Measurements from ENCODE around the gene TM6SF1.
"Not testable (repeated sequence)": the region's sequence is repeated elsewhere in the genome, so short reads cannot be mapped to it uniquely, and the experiment has no call there.

TM6SF1 gene

DNA sequence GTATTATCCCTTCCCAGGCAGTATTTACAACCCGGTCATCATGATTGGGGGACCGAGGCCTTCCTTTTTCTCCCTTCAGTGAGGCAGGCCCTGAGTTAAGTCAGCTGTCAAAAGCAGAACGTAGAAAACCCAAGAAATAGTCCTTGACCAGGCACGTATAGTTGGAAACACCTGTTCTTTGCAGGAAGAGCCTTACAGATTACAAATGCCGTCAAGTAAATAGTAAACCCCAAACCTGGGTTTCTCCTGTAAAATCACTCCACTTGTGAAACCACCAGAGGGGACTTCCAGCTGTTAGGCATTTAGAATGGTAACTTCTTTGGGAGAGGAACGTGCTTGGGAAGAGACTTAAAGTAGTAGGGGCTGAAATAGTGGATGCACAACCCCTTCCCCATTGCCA is 39.4 kb upstream of the TM6SF1 start:
- TF ChIP-seq, protein P1, sequence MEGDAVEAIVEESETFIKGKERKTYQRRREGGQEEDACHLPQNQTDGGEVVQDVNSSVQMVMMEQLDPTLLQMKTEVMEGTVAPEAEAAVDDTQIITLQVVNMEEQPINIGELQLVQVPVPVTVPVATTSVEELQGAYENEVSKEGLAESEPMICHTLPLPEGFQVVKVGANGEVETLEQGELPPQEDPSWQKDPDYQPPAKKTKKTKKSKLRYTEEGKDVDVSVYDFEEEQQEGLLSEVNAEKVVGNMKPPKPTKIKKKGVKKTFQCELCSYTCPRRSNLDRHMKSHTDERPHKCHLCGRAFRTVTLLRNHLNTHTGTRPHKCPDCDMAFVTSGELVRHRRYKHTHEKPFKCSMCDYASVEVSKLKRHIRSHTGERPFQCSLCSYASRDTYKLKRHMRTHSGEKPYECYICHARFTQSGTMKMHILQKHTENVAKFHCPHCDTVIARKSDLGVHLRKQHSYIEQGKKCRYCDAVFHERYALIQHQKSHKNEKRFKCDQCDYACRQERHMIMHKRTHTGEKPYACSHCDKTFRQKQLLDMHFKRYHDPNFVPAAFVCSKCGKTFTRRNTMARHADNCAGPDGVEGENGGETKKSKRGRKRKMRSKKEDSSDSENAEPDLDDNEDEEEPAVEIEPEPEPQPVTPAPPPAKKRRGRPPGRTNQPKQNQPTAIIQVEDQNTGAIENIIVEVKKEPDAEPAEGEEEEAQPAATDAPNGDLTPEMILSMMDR (IDR thresholded peaks at IDR 0.05; ENCODE audit: low read depth, low read length): no peak
- TF ChIP-seq POLR2A (IDR thresholded peaks at IDR 0.05; ENCODE audit: extremely low read depth, insufficient read length): no peak
- no peak for TF ChIP-seq MYC (IDR thresholded peaks at IDR 0.05; ENCODE audit: low read depth, low read length)
- TF ChIP-seq, protein P2, sequence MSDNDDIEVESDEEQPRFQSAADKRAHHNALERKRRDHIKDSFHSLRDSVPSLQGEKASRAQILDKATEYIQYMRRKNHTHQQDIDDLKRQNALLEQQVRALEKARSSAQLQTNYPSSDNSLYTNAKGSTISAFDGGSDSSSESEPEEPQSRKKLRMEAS (IDR thresholded peaks at IDR 0.05; ENCODE audit: low read depth, low read length): no peak
- DNase-seq (ENCODE audit: low read depth): no peak
- H3K4me3 ChIP-seq (ENCODE audit: low read depth, low read length): no peak overlapping the region

DNA sequence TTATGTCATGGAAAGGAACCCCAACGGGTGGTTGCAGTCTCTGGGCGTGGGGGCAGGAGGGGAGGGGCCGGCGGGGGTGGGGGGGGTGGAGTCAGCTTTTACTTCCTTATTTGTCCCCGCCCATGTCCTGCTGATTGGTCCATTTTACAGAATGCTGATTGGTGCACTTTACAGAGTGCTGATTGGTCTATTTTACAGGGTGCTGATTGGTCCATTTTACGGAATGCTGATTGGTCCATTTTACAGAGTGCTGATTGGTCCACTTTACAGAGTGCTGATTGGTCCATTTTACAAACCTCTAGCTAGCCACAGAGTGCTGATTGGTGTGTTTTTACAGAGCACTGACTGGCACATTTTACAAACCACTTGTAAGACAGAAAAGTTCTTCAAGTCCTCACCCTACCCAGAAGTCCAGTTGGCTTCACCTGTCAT is 38.2 kb upstream of the TM6SF1 start:
- peak; percentile 62 for DNase-seq (ENCODE audit: low read depth)

DNA sequence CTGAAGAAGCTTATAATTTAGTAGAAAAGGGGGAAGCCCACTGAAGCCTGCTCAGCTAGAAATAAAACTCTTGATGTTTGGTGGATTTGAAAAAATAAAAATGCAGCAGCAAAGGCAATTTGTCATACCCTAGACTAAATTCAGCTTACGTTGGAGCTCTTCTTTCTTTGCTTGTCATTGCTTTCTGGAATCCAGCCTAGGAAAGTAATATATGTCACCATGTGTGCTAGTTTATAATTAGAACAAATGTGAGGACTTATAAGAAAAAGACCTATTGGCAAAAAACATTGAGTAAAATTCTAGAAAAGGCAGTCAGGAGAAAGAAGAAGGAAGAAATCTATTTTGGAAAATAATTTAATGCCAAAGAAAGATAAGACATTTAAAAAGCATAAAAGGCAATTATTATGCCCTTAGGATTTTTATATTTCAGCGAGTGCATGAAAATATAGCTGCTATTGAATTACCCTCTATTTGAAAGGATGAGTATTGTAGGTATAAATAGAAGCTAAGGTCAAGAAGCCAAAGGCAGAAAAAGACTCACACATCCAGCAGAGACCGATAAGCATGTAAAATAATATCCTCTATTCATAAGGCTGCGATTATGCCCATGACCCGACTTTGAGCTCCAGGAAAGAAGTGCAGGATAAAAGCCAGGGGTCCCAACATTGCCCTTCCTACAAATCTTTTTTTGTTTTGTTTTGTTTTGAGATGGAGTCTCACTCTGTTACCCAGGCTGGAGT is 29.8 kb upstream of the TM6SF1 start:
- TF ChIP-seq, protein P2 (IDR thresholded peaks at IDR 0.05; ENCODE audit: low read depth, low read length): no peak
- TF ChIP-seq MYC (IDR thresholded peaks at IDR 0.05; ENCODE audit: low read depth, low read length): no peak
- TF ChIP-seq, protein P1 (IDR thresholded peaks at IDR 0.05; ENCODE audit: low read depth, low read length): no peak
- no peak for TF ChIP-seq POLR2A (IDR thresholded peaks at IDR 0.05; ENCODE audit: extremely low read depth, insufficient read length)
- H3K4me3 ChIP-seq (ENCODE audit: low read depth, low read length): no peak overlapping the region
- DNase-seq (ENCODE audit: low read depth): no peak

More for the DNA sequence above, 38.2 kb upstream of the TM6SF1 start:
- not testable (repeated sequence) for H3K4me3 ChIP-seq (ENCODE audit: low read depth, low read length)

DNA sequence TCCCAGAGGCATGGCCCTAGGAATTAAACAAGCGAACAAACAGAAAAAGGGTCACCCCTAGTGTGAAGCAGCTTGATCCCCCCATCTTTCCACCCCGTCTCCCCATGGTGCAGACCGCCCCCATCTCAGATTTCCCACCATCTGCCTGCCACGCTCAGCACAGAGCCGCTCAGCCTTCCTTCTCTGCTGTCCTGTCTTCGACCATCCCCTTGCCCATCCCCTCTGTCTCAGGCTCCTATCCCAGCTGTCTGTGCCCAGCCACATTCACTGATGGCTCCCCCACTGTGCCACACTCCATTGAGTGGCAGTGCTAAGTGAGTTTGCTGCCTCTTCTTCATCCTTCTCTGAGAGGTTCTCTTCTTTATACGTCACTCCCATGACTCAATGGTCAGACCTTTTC is 28.7 kb upstream of the TM6SF1 start:
- TF ChIP-seq, protein P2 (IDR thresholded peaks at IDR 0.05; ENCODE audit: low read depth, low read length): no peak
- TF ChIP-seq, protein P1 (IDR thresholded peaks at IDR 0.05; ENCODE audit: low read depth, low read length): no peak
- no peak for TF ChIP-seq POLR2A (IDR thresholded peaks at IDR 0.05; ENCODE audit: extremely low read depth, insufficient read length)
- TF ChIP-seq MYC (IDR thresholded peaks at IDR 0.05; ENCODE audit: low read depth, low read length): no peak
- no peak for DNase-seq (ENCODE audit: low read depth)
- H3K4me3 ChIP-seq (ENCODE audit: low read depth, low read length): no peak overlapping the region

DNA sequence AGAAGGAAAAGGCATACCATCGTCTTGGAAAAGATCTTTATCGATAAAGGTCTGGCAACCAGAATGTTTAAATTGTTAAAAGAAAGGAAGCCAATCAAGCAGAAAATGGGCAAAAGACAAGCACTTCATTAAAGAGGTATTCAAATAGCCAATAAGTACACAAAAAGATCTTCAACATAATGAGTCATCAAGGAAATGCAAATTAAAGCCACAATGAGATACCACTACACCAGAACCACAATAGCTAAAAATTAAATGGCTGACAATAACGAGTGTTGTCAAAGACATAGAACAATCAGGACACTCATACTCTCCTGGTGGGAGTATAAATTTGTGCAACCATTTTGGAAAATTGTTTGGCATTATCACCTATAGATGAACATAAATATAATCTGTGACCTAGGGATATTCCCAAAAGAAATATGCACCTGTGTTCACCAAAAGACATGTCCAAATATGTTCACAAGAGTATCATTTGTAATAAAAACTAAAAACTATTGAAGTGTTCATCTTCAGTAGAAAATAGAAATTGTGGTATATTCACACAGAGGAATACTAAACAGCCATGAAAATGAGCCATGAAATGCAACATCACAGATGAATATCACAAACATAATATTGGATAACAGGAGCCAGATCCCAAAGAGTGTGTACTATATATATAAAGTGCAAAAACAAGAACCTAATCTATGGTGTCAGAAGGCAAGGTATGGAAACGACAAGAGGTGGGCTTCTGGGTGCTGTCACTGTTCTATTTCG is 26.0 kb upstream of the TM6SF1 start:
- no peak for DNase-seq (ENCODE audit: low read depth)
- H3K4me3 ChIP-seq (ENCODE audit: low read depth, low read length): no peak overlapping the region
- TF ChIP-seq, protein P1 (IDR thresholded peaks at IDR 0.05; ENCODE audit: low read depth, low read length): no peak
- TF ChIP-seq, protein P2 (IDR thresholded peaks at IDR 0.05; ENCODE audit: low read depth, low read length): no peak
- TF ChIP-seq MYC (IDR thresholded peaks at IDR 0.05; ENCODE audit: low read depth, low read length): no peak
- TF ChIP-seq POLR2A (IDR thresholded peaks at IDR 0.05; ENCODE audit: extremely low read depth, insufficient read length): no peak

DNA sequence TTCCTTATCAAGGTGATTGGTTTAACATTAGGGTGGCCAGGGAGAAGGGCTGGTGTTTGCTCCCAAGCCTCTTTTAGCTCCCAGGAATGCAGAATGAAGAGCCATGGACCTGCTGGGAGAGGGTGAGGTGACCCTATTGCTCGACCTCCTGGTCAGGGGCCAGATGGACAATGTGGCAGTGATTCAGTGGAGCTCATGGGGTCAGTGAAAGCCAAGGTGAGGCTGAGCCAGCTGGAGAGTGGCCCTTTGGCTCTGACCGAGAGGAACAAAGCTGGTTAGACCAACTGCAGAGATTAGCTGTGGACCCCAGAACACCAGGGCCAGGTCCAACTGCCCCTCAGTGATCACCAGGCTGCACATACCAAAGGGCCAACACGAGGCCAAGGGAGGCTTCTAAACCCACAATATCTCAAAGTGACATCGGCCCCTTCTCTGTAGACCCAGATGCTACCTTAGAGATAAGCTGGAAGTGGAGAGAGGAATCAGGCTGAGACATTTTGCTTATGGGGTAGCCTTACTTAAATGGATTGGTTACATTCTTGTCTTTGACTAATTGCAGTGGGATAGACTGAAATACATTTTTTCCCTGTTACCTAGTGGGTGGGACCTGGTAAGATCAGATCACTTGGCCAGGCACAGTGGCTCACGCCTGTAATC is 24.6 kb upstream of the TM6SF1 start:
- TF ChIP-seq MYC (IDR thresholded peaks at IDR 0.05; ENCODE audit: low read depth, low read length): no peak
- no peak for DNase-seq (ENCODE audit: low read depth)
- H3K4me3 ChIP-seq (ENCODE audit: low read depth, low read length): no peak overlapping the region

DNA sequence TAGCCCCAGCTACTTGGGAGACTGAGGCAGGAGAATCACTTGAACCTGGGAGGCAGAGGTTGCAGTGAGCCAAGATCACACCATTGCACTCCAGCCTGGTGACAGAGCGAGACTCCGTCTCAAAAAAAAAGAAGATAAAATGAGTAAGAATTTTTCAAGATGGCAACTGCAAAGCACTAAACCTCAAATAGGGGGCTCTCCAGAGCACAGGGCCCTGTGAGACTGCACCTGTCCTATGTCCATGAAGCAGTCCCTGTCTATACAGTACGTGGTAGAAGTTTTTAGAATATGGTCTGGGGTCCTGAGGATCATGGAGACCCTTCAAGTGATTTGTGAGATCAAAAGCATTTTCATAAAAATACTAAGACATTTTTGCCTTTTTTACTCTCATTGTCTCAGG is 22.0 kb upstream of the TM6SF1 start:
- not testable (repeated sequence) for DNase-seq (ENCODE audit: low read depth); H3K4me3 ChIP-seq (ENCODE audit: low read depth, low read length)

DNA sequence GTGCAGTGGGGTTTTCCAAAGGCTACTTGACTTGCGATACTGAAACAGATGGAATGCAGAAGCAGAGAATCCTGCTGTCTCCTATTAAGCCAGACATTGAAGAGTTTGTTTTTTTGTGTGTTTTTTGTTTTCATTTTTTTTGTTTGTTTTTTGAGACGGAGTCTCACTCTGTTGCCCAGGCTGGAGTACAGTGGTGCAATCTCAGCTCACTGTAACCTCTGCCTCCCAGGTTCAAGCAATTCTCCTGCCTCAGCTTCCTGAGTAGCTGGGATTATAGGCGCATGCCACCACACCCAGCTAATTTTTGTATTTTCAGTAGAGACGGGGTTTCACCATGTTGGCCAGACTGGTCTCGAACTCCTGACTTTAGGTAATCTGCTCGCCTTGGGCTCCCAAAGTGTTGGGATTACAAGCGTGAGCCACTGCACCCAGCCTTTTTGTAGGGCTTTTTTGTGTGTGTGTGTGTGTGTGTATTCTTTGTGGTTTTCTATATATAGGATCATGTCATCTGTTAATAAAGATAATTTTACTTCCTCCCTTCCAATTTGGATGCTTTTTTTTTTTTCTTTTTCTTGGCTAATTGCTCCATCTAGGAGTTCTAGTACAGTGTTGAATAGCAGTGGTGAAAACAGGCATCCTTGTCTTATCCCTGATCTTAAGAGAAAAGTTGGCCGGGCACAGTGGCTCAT is 21.4 kb upstream of the TM6SF1 start:
- not testable (repeated sequence) for DNase-seq (ENCODE audit: low read depth); H3K4me3 ChIP-seq (ENCODE audit: low read depth, low read length)
